Kidney tubule cell (primary cell): ENCODE data around the gene ACO1.

Source experiments
- DNase-seq: peaks from one replicate; pipeline ENCODE4 v3.0.0-alpha.2; 2018; ENCODE audit warnings: low spot score

ACO1 gene

DNA sequence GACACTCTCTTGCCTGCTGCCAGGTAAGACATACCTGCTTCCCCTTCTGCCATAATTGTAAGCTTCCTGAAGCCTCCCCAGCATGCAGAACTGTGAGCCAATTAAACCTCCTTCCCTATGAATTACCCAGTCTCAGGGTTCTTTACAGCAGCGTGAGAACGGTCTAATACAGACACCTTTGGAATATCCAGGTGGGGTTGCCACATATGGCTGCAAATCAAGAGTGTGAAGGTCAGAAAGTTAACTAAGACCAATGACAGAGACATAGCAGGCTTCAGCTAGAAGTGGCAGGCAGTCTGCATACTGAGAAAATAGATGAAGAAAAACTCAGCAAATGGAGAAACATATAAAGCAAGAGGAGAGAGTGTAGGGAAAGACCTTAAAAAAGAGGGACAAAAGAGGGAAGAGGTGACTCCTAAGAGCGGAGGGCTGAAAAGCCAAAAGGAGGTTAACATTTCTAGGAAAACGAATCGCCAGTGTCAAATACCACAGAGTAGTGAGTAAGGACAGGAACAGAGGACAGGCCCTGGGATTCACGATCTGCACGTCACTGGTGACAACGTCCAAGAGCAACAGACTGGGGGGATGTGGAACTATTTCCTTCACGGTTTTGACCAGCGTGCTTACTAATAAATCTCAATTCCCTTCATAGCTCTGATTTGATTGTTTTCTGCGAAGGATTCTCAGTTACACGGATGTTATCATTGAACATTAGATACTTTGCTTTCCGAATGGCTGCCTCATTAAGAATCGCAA lies 1.7 kb upstream of the ACO1 start:
- DNase-seq: no peak

DNA sequence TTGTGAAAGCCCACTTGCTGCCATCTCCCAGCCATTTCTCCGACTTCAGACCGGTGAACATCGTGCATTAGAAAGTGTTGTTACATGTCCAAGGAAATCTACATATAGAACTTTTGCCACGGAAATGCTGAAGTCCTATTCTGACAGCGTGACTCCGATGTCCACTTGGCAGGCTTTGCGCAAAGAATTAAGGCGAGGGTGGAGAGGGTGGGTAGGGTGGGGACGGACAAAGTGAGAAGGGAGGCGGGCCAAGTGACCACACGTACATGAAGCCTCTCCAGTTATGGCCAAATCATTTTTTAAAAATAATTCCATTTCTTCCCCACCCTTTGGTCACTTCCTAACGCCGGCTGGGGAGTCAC lies 460 bp upstream of the ACO1 start:
- DNase-seq: no peak

DNA sequence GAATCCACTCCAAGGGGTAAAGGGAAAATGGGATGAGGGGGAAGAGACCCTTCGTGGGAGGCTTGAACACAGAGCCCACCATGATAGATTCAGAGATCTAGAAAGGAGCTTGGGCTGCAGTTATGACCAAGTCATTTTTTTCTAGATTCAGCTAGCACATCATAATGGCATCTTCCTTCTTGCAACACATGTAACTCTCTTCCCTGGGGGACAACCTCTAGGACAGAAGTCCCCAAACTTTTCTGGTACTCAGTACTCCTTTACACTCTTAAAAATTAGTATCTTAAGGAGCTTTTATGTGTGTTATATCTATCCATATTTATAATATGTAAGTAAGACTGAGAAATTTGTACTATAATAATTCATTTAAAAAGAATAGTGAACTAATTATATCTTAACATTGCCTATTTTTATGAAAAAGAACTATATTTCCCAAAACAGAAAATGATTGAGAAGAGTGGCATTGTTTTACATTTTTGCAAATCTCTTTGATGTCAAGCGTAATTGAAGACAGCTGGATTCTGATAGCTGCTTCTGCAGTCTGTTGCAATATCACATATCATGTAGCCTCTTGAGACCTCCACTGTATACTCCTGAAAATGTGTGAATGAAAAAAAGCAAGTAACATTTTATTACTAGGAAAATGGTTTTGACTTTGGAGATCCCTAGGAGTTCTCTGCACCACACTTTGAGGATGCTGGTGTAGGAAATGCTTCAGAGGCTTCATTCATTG lies 875 bp downstream of the ACO1 start:
- no peak for DNase-seq

DNA sequence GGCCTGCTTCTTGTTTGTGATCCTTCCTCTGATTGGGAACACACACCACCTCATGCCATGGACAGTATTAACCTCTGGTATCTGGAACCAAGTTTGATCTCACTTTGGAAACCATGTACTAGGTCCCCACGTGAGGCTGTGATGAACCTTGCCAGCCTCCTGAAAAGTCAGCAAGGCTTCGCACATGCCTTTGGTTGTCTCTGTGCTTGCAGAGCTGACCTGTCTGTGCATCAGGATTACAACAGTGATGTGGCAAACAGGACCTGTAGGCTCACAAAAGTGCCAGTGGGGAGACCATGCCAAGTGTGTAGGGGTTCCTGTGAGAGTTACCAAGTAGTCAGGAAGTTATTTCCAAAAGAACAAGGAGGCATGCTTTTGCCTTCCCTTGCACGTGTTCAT lies 1.4 kb downstream of the ACO1 start:
- no peak for DNase-seq

DNA sequence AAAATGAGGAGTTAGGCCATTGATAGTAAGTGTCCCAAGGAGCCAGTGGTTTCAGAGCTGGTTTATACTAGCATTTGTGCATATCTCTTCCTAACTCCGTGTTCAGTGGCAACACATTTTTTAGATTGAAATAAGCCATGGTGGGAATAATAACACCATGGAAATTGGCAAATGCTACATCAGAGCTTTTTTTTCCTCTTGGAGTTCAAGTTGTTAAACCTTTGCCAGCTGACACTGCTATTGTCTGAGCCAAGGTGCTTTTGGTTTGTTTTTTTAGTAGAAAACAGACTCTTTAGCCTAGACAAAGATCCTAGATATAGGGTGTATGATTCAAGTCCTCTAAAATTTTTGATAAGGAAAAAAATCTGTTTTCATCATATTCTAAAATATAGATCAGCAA lies 2.8 kb downstream of the ACO1 start:
- no peak for DNase-seq

DNA sequence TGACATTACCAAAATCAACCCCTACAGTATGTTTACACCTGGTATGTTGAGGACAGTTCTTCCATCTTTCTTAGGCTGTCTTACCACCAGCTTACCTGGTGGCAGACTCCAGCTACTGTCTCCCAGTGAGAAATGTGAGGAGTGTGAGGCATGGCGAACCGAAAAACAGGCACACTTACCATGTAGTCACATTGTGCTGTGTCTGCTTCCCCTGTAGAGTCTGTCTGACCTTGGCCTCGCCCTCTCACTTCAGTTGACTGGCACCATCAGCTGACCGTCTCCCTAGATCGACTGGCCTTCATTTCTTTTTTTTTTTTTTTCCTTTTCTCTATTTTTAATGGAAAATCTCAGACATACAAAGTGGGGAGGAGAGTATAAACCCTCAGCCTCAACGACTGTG lies 4.9 kb downstream of the ACO1 start:
- DNase-seq: no peak

DNA sequence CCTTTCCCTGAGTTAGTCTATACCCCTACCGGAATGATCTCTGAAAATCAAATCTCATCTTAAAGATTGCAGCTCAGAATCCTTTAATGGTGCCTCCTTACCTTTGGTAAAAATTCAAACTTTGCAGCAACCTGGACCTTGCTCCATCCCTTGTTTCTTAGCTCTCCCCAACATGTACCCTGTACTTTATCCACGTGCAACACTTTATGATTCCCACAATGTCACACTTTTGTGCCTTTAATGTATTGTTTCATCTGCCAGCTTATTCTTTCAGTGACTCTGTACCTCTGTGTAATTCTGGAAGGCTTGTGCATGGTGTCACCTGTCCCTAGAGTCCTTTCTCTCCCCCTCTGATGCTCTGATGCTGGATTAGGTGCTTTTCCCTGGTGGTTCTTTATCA lies 9.5 kb downstream of the ACO1 start:
- no peak for DNase-seq

DNA sequence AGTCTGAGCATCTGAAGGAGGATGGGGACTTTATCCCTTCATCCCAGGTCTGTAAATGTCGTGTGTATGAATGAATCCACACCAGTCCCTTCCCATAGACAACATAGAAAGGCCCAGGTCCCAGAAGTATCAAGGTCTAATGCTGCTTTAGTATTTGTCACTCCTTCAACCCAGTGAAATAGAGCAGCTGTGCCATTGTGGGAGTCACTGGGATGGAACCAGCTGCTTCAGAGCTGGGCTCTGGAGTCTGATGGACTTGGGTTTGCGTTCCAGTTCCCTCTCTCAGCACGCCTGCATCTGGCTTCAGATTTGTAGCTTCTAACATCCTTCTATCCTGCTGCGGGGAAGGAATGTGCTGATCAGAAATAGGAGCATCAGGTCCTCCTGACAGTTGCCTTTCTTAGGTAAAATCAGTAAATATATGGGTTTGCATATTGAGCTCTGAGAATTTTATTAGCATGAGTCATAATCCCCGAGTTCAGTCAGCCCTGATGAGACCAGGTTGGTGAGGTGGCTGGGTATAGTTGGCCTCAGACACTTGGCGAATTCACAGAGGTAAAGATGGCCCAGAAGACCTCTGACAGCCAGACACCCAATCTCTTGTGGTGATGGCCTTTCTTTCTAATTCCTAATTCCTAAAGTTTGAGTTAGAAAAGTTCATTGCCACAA lies 10.1 kb downstream of the ACO1 start:
- DNase-seq: peak; percentile 72

DNA sequence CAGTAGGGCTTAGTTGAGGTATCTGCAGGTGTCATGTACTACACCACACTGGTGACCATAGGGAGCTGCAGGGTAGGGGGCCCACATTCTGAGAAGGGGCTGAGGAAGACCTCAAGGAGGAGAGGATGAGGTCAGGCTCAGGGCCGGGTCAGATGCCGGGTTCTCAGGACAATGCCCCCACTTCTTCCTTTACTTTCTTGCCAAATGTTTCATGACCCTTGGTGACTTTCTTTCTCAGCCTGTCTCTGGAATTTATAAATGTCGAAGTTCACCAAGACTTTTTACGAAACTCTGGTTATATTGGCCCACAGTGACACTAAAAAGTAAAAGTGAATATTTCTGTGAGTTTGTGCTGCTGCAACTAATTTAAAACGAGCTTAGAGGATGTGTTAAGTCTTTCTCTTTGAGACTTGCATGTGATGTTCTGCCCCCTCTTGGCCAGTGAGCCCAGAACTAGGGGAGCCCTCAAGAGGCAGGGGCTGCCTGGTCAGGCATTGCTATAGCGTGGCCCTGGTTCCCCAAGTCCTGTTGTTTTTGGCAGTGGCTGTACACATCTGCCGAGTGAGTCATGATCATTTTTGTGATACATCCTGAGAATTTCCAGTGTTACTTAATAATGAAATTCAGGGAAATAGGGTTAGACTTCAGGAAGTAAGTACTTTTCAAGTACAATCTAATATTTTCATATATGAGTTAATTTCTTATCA lies 11.2 kb downstream of the ACO1 start:
- peak; percentile 82 for DNase-seq

DNA sequence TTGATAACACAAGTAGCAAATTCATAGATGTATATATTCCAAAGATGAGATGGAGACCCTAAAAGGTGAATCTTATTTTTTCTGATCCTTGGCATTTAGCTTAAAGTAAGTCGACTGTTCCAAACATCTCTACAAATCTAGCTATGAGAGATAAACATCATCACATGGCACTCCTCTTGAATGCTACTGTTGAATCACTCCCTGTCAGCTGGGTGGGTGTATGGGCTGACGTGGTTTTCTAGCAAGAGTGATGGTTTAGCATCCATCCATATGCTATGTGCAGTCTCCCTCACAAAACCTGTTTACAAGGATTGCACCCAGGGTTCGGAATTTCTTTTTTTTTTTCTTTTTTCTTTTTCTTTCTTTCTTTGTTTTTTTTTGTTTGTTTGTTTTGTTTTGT lies 13.8 kb downstream of the ACO1 start:
- no peak for DNase-seq

DNA sequence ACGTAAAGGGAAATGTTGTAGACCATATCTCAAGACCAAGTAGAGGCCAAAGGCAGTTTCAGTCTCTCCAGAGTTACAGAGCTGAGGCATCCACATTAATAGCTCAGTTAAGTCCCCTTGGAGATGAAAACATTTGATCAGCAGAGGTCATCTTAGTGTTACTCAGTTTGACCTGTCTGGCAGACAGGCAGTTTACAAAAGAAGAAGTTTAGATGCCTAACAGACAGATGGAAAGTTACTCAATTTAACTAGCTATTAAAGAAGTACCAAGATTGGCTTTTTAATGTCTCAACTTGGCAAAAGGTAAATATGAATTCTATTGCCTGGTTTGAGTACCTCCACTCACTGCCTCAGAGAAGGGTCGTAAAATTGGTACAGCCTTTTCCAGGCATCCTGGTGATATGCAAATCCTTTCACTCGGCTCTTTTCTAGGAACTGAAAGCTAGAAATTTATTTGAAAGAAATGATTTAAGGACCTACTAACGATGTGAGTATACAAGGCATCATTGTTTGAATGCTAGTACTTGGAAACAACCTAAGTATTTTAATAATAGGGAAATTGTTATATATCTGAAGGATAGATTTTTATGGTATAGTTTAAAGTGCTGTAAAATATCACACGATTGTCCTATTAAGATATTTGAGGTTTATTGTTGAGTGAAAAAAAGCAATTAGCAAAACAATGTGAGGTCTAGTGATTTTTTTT lies 14.8 kb downstream of the ACO1 start:
- DNase-seq: no peak

DNA sequence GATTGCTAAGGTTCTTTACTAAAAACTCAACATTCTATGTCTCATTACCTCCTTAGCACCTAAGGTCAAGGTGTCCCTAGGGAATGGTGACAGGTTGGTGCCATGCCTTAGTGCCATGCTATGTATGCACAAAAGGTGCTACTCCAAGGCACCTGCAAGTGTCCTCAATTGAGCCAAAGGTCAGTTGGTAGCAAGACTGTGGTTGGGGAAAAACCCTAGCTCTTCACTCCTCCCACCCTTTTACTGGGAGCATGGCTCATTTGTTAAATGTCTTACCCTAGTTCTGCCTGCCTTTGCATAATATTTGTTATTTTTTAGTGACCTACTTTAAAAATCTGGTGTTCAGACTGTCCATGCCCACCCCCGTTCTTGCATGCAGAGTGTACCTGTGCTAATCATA lies 17.0 kb downstream of the ACO1 start:
- no peak for DNase-seq

DNA sequence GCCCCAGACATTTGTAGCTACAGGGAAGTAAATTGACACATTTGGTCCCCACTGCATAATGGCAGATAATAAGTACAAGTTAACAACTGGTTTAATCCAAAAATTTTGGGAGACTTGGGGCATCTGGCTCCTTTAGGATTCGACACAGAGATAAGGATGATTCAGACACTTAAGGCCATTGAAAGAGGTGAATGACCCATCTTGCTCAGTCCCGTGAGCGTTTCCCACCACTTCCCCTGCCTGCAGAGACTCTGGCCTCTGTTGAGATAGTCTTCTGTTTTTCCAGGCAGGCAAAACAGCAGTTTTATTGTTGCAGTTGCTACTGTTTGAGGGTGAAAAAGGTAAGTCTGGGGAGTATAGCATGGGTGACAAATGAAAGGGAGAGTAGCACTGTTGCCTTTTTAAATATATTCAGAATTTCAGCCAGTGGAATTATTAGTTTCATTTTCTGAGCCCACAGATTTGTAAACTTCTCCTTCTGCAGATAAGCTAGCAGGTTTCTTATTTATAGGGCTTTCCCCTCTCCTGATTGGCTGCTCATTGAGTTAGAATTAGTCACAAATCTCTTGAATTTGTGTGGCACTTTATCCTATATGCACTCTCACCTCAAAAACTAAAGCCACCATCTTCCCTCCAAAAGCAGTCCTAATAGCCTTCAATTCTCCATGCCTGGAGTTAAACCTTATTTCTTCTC lies 19.3 kb downstream of the ACO1 start:
- no peak for DNase-seq

DNA sequence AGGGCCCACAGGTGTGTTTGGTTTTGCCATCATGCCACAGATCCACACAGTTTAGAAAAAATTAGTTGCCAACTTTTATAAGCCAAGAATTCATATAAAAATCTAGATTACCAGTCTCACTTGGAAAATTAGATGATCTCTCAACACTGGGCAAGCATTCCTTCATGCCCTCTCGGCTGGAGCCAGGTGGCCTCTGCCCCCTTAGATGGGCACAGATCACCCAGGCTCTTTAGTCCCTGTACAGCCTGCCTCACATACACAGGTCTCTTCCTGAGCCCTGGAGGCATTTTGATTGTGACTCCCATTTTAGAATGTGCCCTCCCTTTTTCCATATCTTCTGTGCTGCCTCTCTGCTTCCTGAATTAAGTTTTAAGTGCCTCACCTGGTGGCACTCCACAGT lies 20.0 kb downstream of the ACO1 start:
- no peak for DNase-seq

DNA sequence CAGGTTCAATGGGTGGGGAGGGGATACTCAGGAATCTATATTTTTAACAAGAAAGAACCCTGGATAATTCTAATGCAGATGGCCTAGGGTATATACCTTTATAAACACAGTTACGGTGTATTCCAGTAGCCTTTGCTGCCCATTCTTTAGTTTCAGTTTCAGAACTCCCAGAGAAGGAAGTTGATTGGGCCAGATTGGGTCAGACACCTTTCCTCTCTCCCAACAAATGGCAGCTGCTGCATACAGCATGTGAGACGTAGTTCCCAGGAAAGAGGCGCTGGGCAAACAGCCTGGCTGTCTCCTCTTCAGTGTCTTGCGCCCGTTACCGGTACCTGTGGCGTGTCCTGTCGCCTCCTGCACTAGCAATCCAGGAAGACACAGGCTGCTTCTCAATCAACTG lies 20.4 kb downstream of the ACO1 start:
- no peak for DNase-seq

DNA sequence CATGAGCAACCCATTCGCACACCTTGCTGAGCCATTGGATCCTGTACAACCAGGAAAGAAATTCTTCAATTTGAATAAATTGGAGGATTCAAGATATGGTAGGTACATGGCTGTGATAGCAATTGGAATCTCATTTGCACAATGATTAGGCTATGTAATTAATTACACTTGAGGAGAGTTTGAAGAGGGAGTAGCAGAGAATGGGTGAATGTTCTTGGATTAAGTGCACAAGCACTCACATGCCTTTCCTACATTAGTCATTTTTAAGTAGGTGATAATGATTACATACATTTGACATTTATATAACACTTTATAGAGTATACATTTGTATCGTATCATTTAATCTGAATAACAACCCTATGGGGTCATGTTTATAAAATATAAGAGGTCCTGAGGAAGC lies 21.1 kb downstream of the ACO1 start:
- no peak for DNase-seq

DNA sequence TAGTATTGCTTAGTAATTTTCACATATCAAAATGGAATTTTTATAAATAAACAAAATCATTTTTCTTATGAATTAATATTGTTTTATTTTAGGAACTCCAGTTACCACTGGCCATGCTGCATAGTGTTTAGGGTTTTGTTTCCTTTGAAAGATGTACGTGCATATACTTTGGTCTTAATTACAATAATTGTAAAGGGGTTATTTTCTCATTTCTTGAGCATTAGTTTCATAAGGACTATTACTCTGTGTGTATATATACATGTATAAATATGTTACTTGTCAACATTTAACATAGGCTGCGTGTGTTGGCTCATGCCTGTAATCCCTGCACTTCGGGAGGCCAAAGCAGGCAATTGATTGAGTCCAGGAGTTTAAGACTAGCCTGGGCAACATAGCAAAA lies 21.6 kb downstream of the ACO1 start:
- no peak for DNase-seq

DNA sequence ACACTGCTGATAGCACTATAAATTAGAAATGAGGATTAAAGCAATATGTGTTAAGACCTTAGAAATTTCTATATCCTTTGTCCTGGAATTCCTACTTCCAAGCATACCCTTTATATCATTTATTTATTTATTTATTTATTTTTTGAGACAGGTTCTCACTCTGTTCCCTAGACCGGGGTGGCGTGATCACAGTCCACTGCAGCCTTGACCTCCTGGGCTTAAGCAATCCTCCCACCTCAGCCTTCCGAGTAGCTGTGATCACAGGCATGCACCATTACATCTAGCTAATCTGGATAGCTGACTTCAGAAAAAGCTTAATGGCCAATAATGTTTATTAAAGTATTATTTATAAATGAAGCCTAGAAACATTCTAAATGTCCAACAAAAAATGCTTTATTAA lies 27.3 kb downstream of the ACO1 start:
- DNase-seq: no peak

DNA sequence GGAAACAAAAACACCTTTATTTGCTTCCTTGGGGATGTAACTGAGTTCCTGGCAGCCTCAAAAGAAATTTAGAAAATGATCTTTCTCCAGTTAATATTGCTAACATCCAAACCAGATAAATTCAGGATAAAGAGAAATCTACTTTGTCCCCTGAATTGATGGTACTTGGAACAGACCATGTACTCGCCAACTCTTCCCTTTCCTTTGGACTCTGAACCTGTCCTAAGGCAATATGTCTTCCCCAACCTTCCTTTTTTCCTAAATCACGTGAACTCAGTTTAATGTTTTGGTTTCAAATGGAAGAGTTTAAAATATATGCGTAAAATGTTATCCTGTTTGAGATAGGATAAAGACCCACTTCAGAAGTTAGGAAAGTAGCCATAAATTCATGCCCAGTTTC lies 28.0 kb downstream of the ACO1 start:
- no peak for DNase-seq

DNA sequence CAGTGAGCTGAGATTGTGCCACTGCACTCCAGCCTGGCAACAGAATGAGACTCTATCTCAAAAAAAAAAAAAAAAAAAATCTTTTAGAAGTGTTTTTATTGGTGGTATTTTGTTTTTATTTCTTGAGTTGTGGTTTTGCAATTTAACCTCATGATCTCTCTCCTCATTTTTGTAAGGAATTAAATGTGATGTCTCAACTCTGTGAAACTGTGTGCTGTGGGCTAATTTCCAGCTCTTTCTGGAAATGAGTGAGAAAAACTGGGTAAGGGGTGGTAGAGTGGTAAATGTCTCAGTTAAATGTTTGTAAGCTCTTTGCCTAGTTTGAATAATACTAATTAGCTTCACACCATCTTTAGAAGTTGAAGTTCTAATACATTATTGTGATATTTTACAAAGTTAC lies 29.0 kb downstream of the ACO1 start:
- DNase-seq: no peak

DNA sequence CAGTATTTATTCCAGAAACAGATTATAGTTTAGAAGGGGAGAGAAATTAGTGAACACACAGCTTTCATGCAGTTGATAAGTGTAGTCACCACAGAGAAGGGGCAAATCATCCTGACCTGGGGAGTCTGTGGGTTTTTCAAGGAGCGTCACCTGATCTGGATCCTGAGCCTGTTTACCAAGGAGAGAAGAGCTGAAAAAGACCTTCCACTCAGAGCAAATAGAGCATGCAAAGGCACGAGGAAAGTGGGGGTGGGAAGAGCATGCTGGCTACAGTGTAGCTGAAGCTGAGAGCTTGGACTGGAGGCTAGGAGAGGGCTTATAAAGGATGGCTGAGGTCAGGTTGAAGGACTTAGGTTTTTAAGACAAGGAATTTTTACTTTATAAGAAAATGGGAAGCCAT lies 30.4 kb downstream of the ACO1 start:
- no peak for DNase-seq

DNA sequence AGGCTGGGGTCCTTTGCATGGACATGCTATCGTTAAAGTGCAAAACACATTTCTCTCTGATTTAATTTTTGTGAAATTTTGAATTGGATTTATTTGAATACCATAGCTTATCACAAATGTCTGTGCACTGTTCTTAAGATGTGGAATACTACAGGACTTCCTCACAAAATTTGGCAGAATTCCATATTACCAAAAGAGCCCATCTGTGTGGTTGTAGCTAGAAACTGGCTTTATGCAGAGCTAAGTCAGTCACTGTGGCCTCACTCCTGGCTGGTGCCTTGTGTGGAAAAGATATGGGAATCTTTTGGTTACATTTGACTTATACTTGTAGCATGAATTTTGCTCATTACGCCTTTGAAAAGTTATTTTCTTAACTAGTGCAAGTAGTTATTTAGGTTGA lies 35.5 kb downstream of the ACO1 start:
- no peak for DNase-seq
